Effector memory CD4-positive, alpha-beta T cell (primary cell): ENCODE data around the gene PCDH8.

Source experiments
- DNase-seq, 3 donors: peaks; one replicate each; pipeline ENCODE4 v3.0.0-alpha.2; 2020
- H3K27ac ChIP-seq: 2 replicates; pipeline ENCODE4 v1.7.0; 2013; ENCODE audit warnings: mild to moderate bottlenecking, low read length, moderate library complexity; ENCODE audit not compliant: insufficient read depth, poor library complexity, severe bottlenecking
- H3K27me3 ChIP-seq: replicated peaks from 2 replicates; pipeline ENCODE4 v1.7.0; 2013; ENCODE audit warnings: mild to moderate bottlenecking, low read length; ENCODE audit not compliant: insufficient read depth, control insufficient read depth, poor library complexity, severe bottlenecking
- H3K36me3 ChIP-seq: 2 replicates; pipeline ENCODE4 v1.7.0; 2013; ENCODE audit warnings: mild to moderate bottlenecking, low read length, moderate library complexity; ENCODE audit not compliant: control insufficient read depth, insufficient read depth
- H3K4me1 ChIP-seq: 2 replicates; pipeline ENCODE4 v1.7.0; 2013; ENCODE audit warnings: low read length, mild to moderate bottlenecking; ENCODE audit not compliant: control insufficient read depth, insufficient read depth, poor library complexity, severe bottlenecking
- H3K4me3 ChIP-seq: 2 replicates; pipeline ENCODE4 v1.7.0; 2013; ENCODE audit warnings: low read length, low read depth, mild to moderate bottlenecking; ENCODE audit not compliant: insufficient read depth, poor library complexity, severe bottlenecking
- H3K9me3 ChIP-seq: 2 replicates; pipeline ENCODE4 v1.7.0; 2013; ENCODE audit warnings: mild to moderate bottlenecking, low read length, moderate library complexity; ENCODE audit not compliant: control insufficient read depth
- total RNA-seq, 3 donors: gene quantifications; one replicate each; lab custom pipeline; 2026; lab: John Stamatoyannopoulos, UW

Gene PCDH8
- 0 reads per million in 3 donors for total RNA-seq

- H3K4me1 ChIP-seq, result peaks cover 10% of the 10 kb centered on the region
- no peak within 1 kb of the TSS for H3K4me3 ChIP-seq
- peaks cover 54% of the 10 kb centered on the region for H3K27me3 ChIP-seq
- H3K36me3 ChIP-seq, result no peaks in the 10 kb centered on the region
- no peak within 1 kb of the TSS for H3K27ac ChIP-seq
- no peaks in the 10 kb centered on the region for H3K9me3 ChIP-seq
- no peak for DNase-seq
Measured at GRCh38 chr13:52848455-52849195, at the start of gene PCDH8. Gene PCDH8 (minus strand): TSS chr13:52848640. CDS start chr13:52848436, 204 bp downstream.

GRCh38 chr13:52896827-52897659 lies 48.6 kb upstream of the PCDH8 start:
- H3K4me1 ChIP-seq, result no peaks in the 10 kb centered on the region
- no peak for DNase-seq
- no peaks in the 10 kb centered on the region for H3K36me3 ChIP-seq
- H3K27ac ChIP-seq, result no peak overlapping the region
- H3K27me3 ChIP-seq, result no peaks in the 10 kb centered on the region
- no peak overlapping the region for H3K4me3 ChIP-seq
- no peaks in the 10 kb centered on the region for H3K9me3 ChIP-seq

- no peak overlapping the region for H3K27ac ChIP-seq
- H3K4me3 ChIP-seq, result no peak overlapping the region
- no peak for DNase-seq
- no peaks in the 10 kb centered on the region for H3K27me3 ChIP-seq
- no peaks in the 10 kb centered on the region for H3K4me1 ChIP-seq
- no peaks in the 10 kb centered on the region for H3K36me3 ChIP-seq
- H3K9me3 ChIP-seq, result no peaks in the 10 kb centered on the region
Measured at GRCh38 chr13:52894413-52894812, 46.0 kb upstream of the PCDH8 start.

- no peaks in the 10 kb centered on the region for H3K36me3 ChIP-seq
Measured at GRCh38 chr13:52892925-52893324, 44.5 kb upstream of the PCDH8 start.

GRCh38 chr13:52891706-52892105 lies 43.3 kb upstream of the PCDH8 start:
- DNase-seq, result no peak
- Histone ChIP-seq H3K36me3 (no peaks in the 10 kb centered on the region), H3K9me3 (no peaks in the 10 kb centered on the region), H3K27ac (no peak overlapping the region), H3K4me3 (no peak overlapping the region), H3K4me1 (no peaks in the 10 kb centered on the region), H3K27me3 (no peaks in the 10 kb centered on the region)

More at GRCh38 chr13:52892925-52893324, 44.5 kb upstream of the PCDH8 start:
- Histone ChIP-seq H3K4me3 (no peak overlapping the region), H3K27me3 (no peaks in the 10 kb centered on the region), H3K4me1 (no peaks in the 10 kb centered on the region), H3K9me3 (no peaks in the 10 kb centered on the region), H3K27ac (no peak overlapping the region)
- DNase-seq, result no peak

GRCh38 chr13:52887165-52887564 lies 38.7 kb upstream of the PCDH8 start:
- DNase-seq, result no peak
- H3K36me3 ChIP-seq, result no peaks in the 10 kb centered on the region
- H3K9me3 ChIP-seq, result no peaks in the 10 kb centered on the region
- no peak overlapping the region for H3K27ac ChIP-seq
- no peaks in the 10 kb centered on the region for H3K27me3 ChIP-seq
- H3K4me1 ChIP-seq, result no peaks in the 10 kb centered on the region
- H3K4me3 ChIP-seq, result no peak overlapping the region

- H3K27ac ChIP-seq, result no peak overlapping the region
- H3K9me3 ChIP-seq, result no peaks in the 10 kb centered on the region
- no peak for DNase-seq
- no peaks in the 10 kb centered on the region for H3K36me3 ChIP-seq
- no peaks in the 10 kb centered on the region for H3K4me1 ChIP-seq
- H3K4me3 ChIP-seq, result no peak overlapping the region
- no peaks in the 10 kb centered on the region for H3K27me3 ChIP-seq
Measured at GRCh38 chr13:52885141-52885540, 36.7 kb upstream of the PCDH8 start.

GRCh38 chr13:52884429-52885010 lies 36.1 kb upstream of the PCDH8 start:
- Histone ChIP-seq H3K9me3 (no peaks in the 10 kb centered on the region), H3K27me3 (no peaks in the 10 kb centered on the region), H3K36me3 (no peaks in the 10 kb centered on the region), H3K27ac (no peak overlapping the region), H3K4me1 (no peaks in the 10 kb centered on the region), H3K4me3 (no peak overlapping the region)
- no peak for DNase-seq

- no peak for DNase-seq
- Histone ChIP-seq H3K36me3 (no peaks in the 10 kb centered on the region), H3K9me3 (no peaks in the 10 kb centered on the region), H3K27me3 (no peaks in the 10 kb centered on the region), H3K4me1 (no peaks in the 10 kb centered on the region), H3K27ac (no peak overlapping the region), H3K4me3 (no peak overlapping the region)
Measured at GRCh38 chr13:52882785-52883184, 34.3 kb upstream of the PCDH8 start.
